GM18873 (cell line): ENCODE data around the gene MAP3K7.

Source experiments
- ATAC-seq: cut with Tn5 transposase; IDR thresholded peaks from one replicate; pipeline ENCODE4 v1.9.1; 2021; ENCODE audit warnings: mild to moderate bottlenecking, moderate library complexity, moderate number of reproducible peaks; ENCODE audit not compliant: unreplicated experiment, low FRiP score

Gene MAP3K7

DNA sequence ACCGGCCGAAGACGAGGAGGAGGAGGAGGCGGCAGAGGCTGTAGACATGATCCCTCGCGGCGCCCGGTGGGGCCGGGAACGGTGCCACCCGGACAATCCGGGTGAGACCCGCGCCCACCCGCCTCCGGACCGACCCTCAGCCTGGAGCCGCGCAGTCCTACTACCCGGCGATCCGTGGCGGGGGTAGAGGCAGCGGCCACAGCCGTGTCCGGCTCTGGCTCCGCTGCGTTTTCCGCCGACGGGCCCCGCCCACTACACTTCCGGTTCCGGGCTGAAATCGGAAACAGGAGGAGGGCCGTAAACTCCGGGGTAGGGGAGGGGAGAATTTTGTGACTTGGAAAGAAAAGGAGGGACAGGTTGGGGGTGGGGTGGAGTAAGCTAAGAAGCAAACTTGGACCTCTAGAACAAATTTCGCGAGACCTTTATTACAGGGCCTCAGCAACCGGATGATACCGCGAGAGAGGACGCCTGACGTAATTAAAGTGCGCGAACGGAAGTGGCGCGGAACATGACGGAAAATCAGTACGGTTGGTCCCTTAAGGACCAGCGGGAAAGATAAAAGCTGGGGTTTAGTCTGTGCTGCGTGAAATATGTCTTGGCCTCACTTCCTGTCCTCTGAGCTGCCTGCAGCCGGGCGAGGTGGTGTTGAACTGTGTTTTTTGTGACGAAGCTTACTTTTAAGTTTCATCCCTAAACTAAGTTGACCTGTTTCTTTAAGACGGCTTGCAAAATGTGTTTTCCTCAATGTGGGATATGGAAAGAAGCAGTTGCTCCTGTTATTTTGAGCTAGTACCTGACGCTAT lies at the start of gene MAP3K7:
Gene MAP3K7 (minus strand): TSS at position 237 of the 803 bp plus-strand sequence. CDS start 189 bp downstream, at position 48.
- ATAC-seq: peak; percentile 84

DNA sequence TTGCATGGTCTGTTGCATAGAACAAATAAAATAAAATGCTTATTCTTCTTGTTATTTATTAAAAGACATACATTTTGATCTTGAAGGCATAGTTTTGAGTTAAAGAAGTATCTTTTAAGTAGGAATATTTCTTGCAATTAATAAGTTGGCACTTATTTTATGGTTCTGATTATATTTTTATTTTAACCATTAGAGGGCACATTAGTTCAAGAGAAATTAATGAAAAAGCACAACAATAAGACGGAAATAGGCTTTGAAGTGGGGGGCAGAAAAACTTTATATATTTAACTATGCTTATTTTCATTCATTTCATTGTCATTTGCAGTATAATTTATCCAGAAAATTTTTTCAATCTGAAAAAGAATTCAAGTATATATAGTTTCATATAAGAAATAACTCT lies 44.2 kb upstream of the MAP3K7 start:
- ATAC-seq: no peak

DNA sequence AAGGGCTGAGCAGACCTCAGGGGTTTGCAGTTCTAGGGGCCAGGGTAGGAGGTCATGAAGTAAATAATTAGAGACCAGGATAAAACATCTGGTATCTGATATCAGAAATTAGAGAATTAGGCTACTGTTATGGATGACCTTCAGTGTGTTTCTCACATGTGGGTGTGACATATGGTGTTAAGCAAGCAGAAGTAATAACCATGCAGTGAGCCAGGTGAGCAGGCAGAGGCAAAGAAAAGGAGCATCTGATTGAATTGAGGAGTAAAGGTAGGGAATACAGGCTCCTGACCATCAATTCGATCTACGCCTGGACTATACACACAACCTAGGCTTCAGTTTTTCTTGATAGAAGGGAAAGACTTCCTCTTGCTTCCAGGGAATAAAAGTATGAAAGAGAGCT lies 34.7 kb upstream of the MAP3K7 start:
- no peak for ATAC-seq

DNA sequence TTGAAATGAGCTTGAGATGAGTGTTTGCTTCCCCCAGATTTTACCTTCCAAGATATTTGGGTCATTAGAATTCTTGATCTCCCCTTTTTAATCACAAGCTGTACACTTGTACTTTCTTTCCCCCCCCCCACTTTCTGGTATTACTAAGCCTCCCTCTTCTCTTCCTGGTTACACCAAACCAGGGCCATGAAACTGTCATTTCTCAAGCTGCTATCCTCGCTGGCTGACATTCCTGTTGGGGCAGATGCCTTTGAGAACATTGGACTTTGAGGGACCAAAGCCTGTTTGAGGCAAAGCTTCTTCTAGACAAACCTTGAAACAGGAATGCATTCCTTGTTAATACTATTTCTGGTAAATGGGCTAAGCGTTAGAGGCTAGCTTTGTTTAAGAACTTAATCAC lies 32.3 kb upstream of the MAP3K7 start:
- ATAC-seq: no peak

DNA sequence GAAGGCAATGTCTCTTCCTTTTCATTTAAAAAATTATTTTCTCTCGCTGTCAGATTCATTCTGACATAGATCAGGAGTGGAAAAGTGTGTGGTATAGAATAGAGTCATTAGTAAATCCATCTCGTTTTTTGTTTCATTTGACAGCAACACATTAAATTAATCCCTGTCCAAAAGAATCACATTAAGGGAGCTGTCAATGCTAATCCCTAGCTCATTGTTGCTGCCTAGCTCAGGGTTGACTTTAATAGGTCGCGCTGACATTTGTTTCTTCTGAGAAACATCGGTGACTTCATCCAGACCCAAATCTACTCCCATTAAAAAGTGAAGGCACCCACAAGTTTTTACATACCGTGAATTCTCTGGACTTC lies 25.4 kb upstream of the MAP3K7 start:
- ATAC-seq: no peak

DNA sequence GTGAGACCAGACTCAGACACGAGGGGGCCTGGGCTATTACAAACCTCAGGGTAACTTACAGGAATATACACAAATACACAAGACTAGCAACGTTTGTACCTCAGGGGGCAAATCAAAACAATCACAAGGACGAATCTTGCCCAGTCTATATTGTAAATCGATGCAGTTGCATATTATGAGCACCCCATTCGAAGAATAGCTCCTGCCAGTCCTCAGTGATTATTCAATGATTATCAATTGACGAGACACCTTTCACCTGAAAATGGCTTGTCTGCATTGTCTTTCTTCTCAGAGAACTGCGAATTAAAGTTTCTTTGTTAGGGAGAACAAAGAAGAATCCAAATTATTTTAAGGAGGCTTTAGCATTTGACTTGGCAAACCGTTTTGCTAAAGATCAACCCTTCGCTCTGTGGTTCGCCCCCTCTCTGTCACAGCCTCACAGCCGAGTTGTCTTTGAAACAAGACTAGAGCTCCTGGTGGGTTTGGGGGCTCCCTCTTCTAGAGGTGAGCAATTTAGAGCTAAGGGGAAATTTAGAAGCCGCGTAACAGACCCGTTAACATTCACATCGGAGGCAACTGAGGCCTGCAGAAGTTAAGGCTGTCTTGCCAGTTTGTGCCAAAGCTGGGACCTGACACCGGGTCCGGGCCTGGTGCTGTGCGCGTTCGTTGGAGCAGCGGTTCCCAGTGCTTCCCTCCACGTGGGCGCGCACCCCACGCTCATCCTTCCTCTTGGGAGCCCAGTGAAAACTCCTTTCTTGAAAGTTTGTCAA lies 24.9 kb upstream of the MAP3K7 start:
- ATAC-seq: no peak

DNA sequence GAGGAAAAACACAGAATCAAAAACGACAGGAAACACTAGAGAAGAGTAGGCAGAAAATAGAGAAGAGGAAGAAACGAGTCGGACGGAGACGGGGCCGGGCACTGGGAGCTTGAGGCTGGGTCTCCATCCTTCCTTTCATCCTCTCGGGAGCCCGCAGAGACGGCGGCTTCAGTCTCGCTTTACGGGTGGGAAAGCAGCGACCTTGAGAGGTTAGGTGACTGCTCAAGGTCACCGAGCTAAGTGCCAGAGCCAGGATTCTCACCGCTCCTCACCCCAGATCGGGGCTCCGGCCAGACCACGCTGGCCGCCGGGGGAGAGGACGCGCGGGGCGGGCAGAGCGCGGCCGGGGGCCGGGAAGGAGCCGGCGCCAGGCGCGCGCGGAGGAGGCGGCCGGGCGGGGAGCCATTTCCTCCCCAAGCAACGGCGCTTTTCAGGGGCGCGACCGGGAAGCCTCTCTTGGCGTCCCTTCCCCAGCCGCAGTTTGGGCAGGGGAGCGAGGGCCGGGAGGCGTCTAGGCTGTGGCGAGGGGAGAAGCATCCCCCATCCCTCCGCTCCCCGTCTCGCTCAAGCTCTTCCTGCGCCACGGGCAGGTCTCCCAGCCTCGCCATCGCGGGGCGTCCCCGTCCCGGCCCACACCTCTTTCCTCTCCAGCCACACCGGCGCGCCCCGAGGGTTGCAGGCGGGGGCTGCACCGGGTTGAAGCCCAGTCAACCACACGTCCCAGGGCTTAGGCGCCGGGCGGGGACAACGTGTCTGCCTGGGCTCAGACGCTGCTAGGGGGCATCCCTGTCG lies 24.1 kb upstream of the MAP3K7 start:
- no peak for ATAC-seq

DNA sequence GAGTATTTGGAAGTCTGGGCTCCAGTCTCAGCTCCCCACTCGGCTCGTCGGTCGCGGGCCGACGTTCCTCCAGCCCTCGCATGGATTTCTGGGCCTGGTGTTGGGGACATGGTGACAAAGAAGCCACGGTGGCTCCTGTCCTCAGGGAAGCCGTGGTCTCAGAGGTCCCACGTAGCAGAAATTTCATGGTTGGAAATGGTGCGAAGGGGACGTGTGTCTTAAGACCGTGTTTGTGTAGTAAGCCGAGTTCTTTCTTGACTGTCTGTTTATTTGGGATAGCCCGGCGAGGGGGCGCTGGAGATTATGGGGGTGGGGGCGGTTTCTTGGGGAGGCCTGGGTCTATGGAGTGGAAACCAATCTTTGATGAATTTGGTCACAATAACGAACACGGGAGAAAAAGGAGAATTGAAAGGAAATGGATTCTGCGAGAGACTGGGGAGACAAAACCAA lies 23.5 kb upstream of the MAP3K7 start:
- no peak for ATAC-seq

DNA sequence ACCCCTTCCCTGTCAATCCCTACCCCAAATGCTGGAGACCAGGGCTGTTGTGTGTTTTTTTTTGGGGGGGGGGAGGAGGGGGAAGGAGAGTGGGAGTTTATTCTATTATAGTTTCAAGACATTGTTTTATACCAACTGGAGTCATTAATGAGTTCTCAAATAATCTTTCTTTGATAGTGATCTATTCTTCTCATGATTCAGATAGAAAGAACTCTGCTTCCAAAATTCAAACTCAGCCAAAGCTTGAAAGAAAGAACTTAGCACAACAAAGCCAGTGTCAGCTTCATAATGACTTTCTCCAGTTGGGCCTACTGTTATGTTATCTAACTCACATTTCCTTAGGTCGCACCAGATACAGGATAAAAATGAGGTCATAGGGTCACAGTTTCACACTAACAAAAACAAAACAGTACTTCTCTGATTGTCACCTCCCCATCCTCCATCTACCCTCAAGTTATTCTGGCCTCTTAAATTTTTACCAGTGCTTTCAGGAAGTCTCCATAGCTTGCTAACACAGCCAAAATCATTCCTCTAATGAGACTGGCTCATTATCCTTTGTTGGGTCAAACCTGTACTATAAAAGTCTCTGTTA lies 19.0 kb upstream of the MAP3K7 start:
- no peak for ATAC-seq

DNA sequence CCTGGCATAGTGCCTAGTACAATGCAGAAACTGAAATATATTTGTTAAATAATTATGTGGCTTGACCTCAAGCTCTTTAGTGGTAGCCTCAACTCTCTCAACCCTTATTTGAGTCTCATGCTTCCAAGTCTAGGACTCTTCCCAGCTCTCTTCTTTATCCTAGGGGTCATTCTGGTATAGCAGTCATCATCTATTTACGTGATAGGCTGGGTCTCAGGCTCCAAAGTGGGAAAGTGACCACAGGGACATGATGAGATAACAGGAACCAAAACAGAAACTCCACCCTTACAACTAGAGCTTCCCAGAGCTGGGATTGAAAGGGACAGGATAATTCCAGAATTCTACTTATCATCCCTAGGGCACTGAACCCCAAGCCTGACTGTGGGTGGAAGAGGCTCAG lies 17.7 kb upstream of the MAP3K7 start:
- ATAC-seq: no peak

DNA sequence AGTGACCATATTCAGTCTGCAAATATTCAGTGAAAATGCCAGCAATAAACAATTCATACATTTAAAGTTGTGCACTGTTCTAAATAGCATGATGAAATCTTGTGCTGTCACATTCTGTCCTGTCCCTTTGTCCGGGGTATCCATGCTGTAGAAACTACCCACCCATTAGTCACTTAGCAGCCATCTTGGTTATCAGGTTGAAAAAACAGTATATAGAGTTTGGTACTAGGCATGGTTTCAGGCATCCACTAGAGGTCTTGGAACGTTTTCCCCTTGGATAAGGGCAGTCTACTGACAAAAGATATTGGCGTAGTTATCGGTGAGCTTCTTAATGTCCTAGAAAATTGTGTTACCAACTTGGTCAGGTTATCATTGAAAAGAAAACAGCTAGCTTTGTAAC lies 12.3 kb upstream of the MAP3K7 start:
- ATAC-seq: no peak

DNA sequence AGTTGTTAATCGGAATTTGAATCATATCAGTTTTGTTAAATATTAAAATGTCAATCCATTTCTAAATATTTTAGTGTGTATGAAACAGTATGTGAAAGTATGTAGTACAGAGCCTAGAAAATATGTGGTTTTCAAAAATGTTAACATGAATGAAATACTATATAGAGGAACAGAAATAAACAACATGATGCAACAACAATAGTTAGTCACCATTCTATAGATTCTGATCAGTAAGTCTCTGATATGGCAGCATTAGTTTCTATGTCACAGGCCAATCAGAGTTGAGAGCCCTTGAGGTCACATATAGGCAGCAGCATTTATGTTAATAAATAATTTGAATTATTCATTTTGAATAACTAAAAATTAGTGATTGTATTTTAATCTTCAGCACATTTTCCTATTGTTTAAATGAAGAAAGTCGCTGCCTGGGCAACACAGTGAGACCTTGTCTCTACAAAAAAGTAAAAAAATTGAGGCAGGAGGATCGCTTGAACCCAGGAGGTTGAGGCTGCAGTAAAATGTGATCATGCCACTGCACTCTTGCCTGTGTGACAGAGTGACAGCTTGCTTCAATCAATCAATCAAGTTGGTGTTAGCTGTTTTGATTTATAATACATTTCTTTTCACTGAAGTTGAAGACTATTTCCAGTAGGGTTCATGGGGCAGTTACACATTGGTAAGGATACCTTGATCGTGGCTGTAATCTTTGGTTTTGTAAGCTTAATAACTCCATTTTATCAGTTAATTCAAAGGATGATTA lies 11.5 kb upstream of the MAP3K7 start:
- ATAC-seq: no peak

DNA sequence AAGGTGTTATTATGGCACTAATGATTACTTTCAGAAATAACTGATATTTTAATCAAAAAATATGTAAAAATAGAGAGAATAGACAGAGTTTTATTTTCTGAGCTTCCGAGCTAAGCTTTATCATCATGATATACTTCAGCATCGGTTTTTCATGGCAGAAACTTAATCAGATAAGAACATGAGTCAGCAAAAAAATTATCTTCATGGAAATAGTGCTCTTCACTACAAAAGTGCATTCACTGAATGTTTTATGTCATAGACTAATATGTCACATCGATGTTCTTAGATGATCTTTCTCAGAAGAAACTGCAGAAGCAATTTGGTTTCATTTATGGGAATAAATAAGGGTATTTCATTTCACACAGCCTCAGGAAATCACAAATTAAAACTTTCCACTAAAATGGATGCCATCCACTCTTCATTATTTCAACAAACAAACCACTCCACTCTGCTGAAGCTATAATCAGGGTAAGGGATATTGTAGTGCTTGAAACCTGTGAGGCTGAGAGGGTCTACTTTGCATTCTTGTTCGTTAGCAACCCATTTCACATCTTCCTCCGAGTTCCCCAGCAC lies 10.2 kb upstream of the MAP3K7 start:
- ATAC-seq: no peak

DNA sequence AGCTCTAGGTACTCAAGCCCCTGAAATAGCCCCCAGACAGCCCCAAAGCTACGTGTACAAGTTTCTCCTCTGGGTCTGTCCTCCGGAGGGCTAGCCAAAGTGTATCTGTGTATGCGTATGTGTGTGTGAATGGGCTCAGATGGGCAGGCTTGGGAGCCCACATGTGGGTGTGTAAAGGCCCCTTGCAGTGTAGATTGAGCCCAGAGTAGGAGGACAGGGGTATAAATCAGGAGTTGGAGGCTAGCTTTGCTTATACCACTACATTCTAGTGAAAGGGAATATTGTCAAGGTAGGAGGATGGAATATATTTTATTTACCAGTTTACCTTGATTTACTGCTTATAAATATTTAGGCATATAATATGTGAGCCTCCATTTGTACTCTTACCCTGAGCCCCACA lies 9.0 kb upstream of the MAP3K7 start:
- no peak for ATAC-seq

DNA sequence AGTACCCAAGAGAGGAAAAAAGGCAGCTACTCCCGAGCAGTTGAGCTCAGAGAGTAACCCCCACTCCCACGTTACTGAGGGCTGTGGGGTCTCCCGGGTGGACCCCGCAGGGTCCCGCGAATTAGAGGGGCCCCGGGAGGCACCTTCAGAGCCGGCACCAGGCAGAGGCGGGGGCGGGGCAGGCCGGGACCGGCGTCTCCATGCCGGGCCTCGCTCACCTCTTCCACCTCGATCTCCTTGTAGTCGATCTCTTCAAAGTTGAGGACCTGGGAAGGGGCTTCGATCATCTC lies 381 bp downstream of the MAP3K7 start:
- peak; percentile 21 for ATAC-seq

DNA sequence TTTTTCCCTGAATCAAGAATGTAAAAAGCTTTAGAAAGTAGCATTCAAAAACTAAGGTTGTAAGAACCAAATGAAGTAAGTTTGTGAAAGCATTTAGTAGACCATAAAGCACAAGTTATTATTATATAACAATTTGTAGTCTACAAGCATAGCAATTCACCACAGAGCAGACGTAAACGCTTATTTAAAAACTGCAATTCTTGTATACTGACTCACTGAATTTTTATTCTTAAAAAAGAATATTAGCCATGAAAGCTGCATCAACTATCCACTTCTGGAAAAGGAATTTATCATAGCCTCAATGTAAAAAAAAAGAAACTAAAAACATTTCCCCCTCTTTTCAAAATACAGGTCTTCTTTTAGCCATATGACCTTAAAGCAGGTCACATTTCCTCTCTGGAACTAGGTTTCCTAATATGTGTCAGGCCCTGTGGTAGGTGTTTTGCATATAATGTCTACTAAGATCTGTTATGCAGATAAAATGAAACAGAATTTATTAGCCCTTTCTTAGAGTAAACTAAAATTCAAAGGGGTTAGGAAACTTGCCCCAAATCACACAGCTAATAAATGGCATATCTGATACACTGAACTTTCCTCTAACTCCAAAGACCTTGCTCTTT lies 2.1 kb downstream of the MAP3K7 start:
- ATAC-seq: no peak

DNA sequence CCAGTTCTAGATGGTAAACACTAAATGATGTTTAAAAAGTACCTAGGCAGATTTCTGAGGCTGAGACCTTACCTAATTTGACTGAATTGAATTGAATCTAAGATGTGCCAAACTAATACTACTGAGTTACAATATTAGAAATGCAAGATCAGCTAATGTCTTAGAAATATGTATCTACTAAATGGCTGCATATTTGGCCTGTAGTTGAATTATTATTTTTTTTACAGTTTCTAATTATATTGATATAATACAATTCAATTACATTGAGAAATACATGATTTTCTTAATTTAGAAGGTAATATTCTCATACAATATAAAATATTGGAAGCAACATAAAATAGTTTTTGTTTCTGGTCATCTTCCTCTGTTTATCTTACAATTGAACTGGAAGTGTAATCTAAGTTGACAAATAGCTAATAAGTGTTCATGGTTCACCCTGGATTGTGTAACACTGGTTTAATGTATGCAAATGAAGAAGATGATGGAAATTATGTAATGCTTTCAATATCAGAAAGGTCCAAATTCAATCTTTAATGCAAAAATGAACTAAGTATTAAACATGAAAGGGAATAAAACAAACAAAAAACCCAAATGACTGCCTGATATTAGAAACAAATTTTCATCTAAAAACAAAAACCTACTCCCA lies 2.9 kb downstream of the MAP3K7 start:
- no peak for ATAC-seq

DNA sequence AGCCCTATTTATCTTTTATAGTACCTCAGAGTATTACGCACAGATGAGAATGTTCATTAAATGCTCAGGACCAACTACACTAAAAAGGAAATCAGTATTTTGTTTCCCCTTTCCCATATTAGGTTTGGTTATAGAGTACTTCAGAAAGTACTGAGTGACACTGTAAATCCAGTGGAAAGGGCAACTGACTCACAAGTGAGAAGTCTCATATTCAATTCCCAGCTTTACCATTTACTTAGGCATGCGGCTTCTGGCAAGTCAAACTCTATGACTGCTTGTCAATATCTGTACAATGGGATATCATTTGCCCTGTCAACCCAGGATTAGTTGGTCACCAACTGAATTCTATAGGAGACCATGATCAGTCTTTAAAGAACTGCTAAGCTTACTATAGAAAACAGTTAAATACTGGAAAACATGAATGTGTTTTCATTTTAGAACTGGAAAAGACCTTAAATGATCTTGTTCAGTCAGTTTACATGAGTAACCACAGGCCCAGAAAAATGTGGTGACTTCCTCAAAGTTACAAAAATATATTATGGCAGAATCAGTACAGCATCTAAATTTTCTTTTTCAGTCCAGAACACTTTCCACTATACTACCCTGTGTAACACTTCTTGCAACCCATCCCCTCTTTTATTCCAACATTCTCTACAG lies 3.6 kb downstream of the MAP3K7 start:
- no peak for ATAC-seq
